Fibroblast of skin of right quadriceps (primary cell): Measurements from ENCODE around the gene CAMK1D.

Source experiments
- DNase-seq: peaks from one replicate; pipeline ENCODE4 v3.0.0-alpha.2; 2013

Gene CAMK1D

DNA sequence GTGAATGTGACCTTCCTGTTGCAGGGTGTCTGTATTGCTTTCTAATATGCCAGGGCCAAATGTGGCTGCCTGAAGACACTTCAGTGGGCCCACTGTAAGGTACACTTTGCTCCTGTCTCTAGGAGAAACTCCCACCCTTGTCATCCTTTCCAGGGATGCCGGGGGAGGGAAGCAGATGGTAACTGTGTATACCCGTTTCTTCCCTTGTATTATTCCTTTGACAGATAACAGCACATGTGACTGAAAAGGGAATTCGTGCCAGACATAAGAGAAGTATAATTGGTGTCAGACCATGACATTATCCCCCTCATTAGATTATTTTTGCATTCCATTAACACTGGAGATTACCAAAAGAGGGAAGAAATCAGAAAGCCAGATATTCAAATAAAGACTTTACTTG, 317.7 kb downstream of the CAMK1D start:
- no peak for DNase-seq

DNA sequence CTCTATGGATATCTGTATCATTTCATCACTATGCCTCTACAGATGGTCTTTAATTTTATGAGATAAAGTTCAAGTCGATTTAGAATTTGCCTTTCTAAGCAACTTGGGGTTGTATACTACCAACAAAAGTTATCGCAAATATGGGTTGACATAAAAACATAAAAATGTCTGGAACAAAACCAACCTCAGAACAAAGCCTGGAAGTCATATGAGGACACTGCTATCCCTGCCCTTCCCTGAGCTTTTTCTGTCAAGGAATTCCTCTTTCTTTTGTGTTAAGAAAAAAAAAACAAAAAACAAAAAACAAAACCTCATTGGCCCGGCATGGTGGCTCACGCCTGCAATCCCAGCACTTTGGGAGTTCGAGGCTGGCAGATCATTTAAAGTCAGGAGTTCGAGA, 319.3 kb downstream of the CAMK1D start:
- DNase-seq: no peak

DNA sequence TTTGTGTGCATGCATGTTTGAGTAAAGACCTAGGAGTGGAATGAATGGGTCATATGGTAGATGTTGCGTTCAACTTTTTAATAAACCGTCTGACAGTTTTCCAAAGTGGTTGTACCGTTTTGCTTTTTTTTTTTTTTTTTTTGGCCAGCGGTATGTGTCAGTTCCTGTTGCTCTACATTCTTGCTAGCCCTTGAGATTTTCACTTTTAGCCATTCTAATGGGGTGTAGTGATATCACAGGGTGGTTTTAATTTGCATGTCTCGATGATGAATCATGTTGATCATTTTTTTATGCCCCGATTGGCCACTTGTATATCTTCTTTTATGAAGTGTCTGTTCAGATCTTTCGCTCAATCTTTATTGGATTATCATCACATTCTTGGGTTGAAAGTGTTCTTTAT, 320.7 kb downstream of the CAMK1D start:
- DNase-seq: peak; percentile 3

- no peak for DNase-seq
These were observed 325.8 kb downstream of the CAMK1D start for GRCh38 chr10:12675186-12675585.

DNA sequence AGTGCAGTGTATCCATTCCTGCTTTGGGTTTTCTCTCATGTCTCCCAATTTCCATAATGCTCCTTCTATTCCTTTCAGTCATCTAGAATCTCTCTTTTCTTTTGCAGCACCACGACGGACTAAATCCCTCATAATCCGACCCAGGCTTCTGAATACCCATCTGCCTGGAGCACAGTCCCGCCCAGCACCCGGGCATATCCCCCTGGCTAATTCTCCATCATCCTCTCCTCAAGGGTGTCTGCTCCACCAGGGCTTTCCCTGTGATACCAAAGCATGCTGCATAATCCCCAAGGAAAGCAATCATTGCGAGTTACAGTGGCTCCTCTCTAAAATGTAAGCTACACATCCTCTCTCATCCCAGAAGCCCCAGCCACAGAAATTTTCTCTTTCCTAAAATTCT, 330.3 kb downstream of the CAMK1D start:
- no peak for DNase-seq

GRCh38 chr10:12681252-12681651, 331.9 kb downstream of the CAMK1D start:
- DNase-seq: no peak

- no peak for DNase-seq
These were observed 335.4 kb downstream of the CAMK1D start for GRCh38 chr10:12684784-12685183.

DNA sequence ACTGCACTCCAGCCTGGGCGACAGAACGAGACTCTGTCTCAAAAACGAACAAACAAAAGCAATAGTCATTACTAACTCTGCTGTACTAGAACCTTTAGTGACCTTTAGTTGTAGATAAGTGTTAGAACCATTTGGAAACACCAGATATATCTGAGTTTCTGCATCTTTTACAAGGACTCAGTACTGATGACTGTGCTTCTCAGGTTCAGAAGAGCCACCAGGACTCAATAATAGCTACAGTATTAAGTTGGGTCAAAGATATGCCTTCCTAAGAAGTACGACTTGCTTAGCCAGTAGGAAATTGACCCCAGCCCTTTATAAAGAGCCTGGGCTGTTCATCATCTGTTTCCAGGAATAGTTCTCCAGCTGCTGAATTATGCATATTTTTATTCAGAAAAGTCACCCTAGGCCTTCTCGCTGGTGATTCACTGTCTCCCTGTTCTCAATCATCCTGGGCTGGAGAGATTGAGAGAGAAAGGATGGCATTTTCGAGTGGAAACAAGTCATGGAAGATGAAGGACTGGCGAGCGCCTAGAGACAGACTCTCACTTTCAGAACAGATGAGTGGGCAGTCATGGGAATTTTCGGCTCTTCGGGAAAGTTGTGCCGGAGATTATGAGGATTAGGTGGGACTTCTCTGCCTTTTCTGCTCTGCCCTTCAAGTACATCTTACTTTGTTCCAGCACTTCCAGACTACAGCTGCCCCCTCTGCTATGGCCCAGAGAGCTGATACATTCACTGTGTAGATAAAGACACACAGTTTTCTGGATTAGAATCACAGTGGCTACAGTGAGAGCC, 336.1 kb downstream of the CAMK1D start:
- DNase-seq: no peak

DNA sequence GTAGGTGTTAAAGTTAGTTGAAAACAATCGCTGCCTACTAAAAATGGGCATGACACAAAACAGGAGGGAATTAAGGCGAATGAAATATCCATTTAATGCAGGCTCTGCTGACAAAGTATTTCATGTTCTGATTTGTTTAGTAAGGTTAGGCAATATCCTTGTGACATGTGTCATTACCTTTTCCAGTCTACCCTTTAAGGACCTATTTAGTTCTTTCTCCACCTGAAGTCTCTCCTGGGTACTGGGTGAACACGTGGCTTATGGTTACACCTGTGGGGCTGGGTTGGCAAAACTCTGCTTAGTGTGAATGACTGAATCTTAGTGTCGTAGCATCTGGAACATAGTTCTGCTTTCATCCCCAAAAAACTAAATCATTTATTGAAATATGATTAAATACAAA, 338.6 kb downstream of the CAMK1D start:
- no peak for DNase-seq

DNA sequence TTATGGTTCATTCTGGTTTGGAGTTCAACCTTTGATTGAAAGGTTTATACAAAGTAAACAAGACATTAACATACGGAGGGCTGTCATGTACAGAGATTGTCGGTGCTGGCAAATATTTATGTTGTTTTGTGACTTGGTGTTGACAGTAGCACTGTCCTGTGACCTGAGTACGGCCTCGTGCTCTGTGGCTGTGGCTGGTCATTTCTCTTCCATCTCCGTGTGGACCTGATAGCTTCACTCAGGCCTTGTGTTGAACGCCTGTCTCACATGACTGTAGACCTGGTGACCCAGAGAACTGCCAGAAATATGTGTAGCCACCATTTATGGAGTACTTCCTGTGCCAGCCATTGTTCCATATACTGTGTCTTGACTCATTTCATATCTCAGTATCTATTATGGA, 340.5 kb downstream of the CAMK1D start:
- no peak for DNase-seq

DNA sequence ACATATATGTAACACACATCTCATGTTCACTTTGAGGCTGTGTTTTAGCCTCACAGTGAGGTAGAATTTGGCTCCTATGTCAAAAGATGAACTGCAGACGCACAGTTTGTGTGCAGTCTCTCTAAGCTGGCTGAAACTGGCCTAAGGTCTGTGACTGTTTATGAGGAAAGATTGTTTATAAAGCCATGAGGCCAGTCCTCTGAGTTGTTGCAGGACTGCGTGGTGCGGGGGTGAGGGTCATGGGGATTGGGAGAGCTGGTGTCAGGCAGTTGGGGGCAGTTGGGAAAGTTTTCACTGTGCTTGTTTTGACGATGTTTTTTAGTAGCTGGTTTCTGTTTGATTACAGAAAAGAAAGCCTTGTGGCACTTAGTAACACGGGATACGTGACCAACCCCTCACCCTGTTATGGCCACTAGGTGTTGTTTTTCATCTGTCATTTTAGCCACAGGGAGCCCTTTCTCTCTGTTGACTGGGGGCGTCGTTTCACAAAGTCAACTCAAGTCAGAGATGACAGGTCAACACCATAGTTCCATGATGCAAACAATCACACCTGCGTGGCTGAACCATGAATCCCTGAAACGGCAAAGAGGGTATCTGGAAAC, 341.3 kb downstream of the CAMK1D start:
- no peak for DNase-seq

- no peak for DNase-seq
These were observed 342.2 kb downstream of the CAMK1D start for GRCh38 chr10:12691596-12691995.

GRCh38 chr10:12697764-12698163, 348.4 kb downstream of the CAMK1D start:
- no peak for DNase-seq

DNA sequence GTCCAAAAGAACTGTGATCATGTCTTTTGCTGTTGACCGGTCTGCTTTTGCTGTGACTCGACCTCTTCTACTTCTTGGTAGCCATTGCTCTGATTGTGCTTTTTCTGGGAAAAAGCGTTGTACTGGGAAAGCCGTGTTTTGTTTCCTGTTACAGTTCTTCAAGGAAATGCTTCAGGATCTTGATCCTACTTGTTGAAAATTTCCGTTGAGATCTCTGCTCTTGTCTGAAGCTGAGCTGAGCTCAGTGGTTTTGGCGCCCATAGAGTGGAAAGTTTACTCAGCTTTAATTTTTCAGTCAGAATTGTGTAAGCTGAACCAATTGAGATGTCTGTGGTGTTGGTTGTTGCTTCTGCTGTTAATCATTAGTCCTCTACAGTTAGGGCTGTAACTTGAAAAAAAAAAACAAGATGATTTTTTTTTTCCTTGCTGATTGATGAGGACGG, 349.9 kb downstream of the CAMK1D start:
- peak; percentile 25 for DNase-seq

- no peak for DNase-seq
These were observed 350.6 kb downstream of the CAMK1D start for GRCh38 chr10:12699781-12700556.

GRCh38 chr10:12700557-12700874, 351.2 kb downstream of the CAMK1D start:
- DNase-seq: no peak

DNA sequence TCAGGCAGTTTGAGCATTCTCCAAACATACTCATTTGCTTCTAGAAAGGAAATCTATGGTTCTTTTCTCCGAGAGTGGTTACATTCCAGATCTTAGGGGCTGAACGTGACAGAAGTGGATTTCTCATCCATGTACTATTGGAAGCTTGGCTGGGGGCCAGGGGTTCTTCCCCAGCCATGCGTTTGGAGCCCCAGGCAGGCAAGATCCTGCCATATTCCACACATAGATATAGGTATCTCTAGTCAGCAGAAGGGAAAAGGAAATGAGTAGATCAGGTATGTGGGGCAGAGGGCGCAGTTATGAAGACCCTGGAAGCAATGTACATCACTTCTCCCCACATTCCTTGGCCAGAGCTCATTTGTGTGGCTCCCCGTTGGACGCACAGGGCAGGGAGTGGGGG, 352.3 kb downstream of the CAMK1D start:
- peak; percentile 77 for DNase-seq

GRCh38 chr10:12702215-12702770, 352.9 kb downstream of the CAMK1D start:
- DNase-seq: no peak

GRCh38 chr10:12703126-12703525, 353.8 kb downstream of the CAMK1D start:
- DNase-seq: peak; percentile 34

GRCh38 chr10:12703813-12704212, 354.5 kb downstream of the CAMK1D start:
- peak; percentile 89 for DNase-seq

DNA sequence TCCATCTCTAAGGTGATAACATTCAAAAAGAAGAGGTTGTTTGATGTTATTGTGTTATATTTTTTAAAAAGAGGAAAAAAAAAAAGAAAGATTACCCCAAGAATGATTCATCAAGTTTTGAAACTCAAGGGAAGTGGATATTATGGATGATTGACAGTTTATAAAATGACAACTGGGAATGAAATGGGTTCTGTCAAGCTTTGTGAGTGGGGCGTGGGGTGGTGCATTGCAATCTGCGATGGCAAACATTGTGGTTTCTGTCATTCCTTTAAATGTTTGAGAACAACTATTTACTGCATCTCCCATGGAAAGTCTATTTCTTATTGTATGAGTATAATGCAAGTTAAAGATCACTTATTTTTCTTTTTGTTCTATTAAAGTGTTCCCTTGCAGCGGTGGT, 355.1 kb downstream of the CAMK1D start:
- DNase-seq: no peak

- DNase-seq: no peak
These were observed 356.6 kb downstream of the CAMK1D start for GRCh38 chr10:12705943-12706342.

DNA sequence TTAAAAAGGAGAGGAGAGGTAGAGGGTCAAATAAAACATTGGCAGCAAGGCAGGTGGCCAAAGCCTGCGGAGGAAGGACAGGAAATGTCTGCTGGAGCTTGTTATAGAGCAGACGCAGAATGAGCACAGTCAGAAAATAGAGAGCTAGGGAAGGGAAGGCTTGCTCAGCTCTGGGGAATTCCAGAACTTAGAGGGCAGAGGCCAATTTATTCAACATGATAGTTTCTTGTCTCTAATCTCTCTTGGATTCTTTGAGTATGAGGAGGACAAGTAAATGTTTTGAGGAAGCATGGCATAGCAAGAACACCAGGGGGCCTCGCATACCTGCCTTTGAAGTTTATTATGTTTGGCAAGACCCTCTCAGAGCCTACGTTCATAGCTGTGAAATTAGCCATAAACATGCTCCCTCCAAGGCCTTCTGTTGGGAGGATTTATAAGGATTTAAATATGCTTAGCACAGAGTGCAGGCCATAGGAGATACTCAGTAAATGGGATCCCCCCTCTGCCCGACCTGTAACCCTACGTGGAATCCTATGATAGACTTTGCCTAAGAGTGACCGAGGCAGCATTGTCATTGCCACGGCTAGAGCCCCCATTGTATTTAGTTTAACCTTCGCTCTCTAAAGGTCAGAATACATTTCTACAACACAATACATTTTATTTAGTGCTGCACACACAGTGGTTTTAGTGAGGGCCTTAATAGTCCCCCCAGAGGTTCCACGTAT, 358.3 kb downstream of the CAMK1D start:
- DNase-seq: peak; percentile 95
